IMR-90 (cell line): ENCODE data around the gene HOXD12.

Experiments used
- BHLHE40 ChIP-seq: fragments of 150-350 bp; IDR thresholded peaks from 2 replicates; pipeline ENCODE4 v1.6.1; 2016; ENCODE audit warnings: mild to moderate bottlenecking, low read depth, low read length
- CEBPB ChIP-seq: IDR thresholded peaks from 2 replicates; pipeline ENCODE4 v1.6.1; 2012; ENCODE audit warnings: low read depth, low read length, improper control_type of control experiment
- CTCF ChIP-seq: conservative IDR thresholded peaks from 2 replicates; pipeline ENCODE4 v1.5.1; 2012; ENCODE audit warnings: mild to moderate bottlenecking, low read depth, low read length, improper control_type of control experiment
- FOS ChIP-seq: fragments of 150-350 bp; IDR thresholded peaks from 2 replicates; pipeline ENCODE4 v1.6.1; 2016; ENCODE audit warnings: low read depth, low read length
- MAFK ChIP-seq: IDR thresholded peaks from 2 replicates; pipeline ENCODE4 v1.6.1; 2012; ENCODE audit warnings: low read depth, low read length, improper control_type of control experiment
- MAZ ChIP-seq: IDR thresholded peaks from 2 replicates; pipeline ENCODE4 v1.6.1; 2012; ENCODE audit warnings: low read depth, mild to moderate bottlenecking, low read length, improper control_type of control experiment, moderate library complexity, borderline replicate concordance
- NFE2L2 ChIP-seq: fragments of 150-350 bp; IDR thresholded peaks from 2 replicates; pipeline ENCODE4 v1.6.1; 2016; ENCODE audit warnings: low read depth, mild to moderate bottlenecking, low read length
- POLR2A ChIP-seq: IDR thresholded peaks from 2 replicates; pipeline ENCODE4 v1.6.1; 2012; ENCODE audit warnings: mild to moderate bottlenecking, low read depth, low read length
- RAD21 ChIP-seq: IDR thresholded peaks from 2 replicates; pipeline ENCODE4 v1.6.1; 2012; ENCODE audit warnings: low read length, improper control_type of control experiment
- RFX5 ChIP-seq: IDR thresholded peaks from 2 replicates; pipeline ENCODE4 v1.8.0; 2012; ENCODE audit warnings: low read depth, mild to moderate bottlenecking, low read length, moderate library complexity
- SMC3 ChIP-seq: fragments of 150-350 bp; IDR thresholded peaks from 2 replicates; pipeline ENCODE4 v1.6.1; 2016; ENCODE audit warnings: low read depth, mild to moderate bottlenecking, antibody characterized with exemption, low read length, moderate library complexity
- TF ChIP-seq, protein P1 (sequence below): fragments of 150-350 bp; IDR thresholded peaks from 2 replicates; pipeline ENCODE4 v1.6.1; 2016; ENCODE audit warnings: low read depth, mild to moderate bottlenecking, low read length, moderate library complexity, borderline replicate concordance
- TF ChIP-seq, protein P2 (sequence below): fragments of 150-350 bp; IDR thresholded peaks from 2 replicates; pipeline ENCODE4 v1.6.1; 2017; ENCODE audit warnings: mild to moderate bottlenecking, antibody characterized with exemption, low read length, low read depth

DNA sequence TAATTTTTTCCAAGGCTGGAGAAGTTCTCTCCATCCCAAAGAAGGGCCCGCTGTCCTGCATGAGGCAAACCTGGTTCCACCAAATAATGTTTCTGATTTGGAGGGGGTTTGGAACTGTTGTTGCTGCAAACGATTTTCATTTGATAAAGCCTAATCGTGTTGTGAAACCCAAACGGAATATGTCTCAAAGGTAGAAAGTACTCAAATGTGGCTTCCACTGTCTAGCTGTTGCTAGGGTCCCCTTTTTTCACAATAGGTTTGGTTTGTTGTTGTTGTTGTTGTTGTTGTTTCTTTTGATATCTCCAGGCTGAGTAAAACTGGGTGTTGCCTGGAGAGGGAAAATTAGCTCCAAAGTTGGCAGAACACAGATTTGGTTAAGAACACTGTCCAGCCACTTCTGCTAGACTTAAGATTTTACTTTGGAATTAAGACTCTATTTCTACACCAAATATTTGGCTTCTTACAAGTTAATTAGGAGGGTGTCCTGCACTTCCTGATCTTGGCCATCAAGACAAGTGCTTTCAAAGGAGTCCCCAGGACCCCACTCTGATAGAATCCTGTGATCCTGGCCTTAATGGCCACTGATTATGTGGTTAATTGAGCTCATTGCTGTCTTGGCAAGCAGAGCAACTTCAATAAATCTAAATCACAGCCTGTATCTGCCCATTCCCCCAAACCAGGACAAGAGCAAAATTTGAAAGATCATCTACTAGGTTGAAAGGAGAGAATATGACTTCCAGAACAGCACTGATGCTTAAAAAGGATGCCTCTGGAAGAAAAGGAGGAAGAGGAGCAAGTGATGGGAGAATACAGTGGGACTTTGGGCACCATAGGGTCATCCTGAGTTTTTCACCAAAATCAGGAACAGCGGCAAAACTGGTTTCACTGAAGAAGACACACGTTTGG is 10.4 kb upstream of the HOXD12 start:
- TF ChIP-seq CTCF (no peak), NFE2L2 (no peak), RAD21 (no peak), RFX5 (no peak), POLR2A (no peak), SMC3 (no peak), MAFK (no peak), BHLHE40 (no peak), CEBPB (no peak), FOS (no peak), MAZ (no peak)
- TF ChIP-seq, protein P1, sequence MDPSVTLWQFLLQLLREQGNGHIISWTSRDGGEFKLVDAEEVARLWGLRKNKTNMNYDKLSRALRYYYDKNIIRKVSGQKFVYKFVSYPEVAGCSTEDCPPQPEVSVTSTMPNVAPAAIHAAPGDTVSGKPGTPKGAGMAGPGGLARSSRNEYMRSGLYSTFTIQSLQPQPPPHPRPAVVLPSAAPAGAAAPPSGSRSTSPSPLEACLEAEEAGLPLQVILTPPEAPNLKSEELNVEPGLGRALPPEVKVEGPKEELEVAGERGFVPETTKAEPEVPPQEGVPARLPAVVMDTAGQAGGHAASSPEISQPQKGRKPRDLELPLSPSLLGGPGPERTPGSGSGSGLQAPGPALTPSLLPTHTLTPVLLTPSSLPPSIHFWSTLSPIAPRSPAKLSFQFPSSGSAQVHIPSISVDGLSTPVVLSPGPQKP, result no peak
- TF ChIP-seq, protein P2, sequence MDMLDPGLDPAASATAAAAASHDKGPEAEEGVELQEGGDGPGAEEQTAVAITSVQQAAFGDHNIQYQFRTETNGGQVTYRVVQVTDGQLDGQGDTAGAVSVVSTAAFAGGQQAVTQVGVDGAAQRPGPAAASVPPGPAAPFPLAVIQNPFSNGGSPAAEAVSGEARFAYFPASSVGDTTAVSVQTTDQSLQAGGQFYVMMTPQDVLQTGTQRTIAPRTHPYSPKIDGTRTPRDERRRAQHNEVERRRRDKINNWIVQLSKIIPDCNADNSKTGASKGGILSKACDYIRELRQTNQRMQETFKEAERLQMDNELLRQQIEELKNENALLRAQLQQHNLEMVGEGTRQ, result no peak
